GM21526 (cell line): ENCODE measurements around the gene ABCC12.
"Not testable (repeated sequence)": the region's sequence is repeated elsewhere in the genome, so short reads cannot be mapped to it uniquely, and the experiment has no call there.

ENCODE experiments used
- ATAC-seq: cut with Tn5 transposase; IDR thresholded peaks from one replicate; pipeline ENCODE4 v1.9.1; 2021; ENCODE audit warnings: moderate library complexity; ENCODE audit not compliant: unreplicated experiment, low FRiP score

ABCC12 gene

GRCh38 chr16:48155926-48156789, at the start of gene ABCC12:
ABCC12 (minus strand) TSS chr16:48155993; CDS start chr16:48146424, 9,569 bp downstream.
- no peak for ATAC-seq

- no peak for ATAC-seq
Observed at GRCh38 chr16:48204825-48205151, 49.0 kb upstream of the ABCC12 start.

- no peak for ATAC-seq
Observed at GRCh38 chr16:48203974-48204824, 48.4 kb upstream of the ABCC12 start.

GRCh38 chr16:48201515-48202201, 45.9 kb upstream of the ABCC12 start:
- ATAC-seq = no peak

- ATAC-seq = no peak
Observed at GRCh38 chr16:48197294-48197693, 41.5 kb upstream of the ABCC12 start.

GRCh38 chr16:48194828-48195556, 39.2 kb upstream of the ABCC12 start:
- ATAC-seq = no peak

GRCh38 chr16:48193846-48194245, 38.1 kb upstream of the ABCC12 start:
- no peak for ATAC-seq

GRCh38 chr16:48188449-48189102, 32.8 kb upstream of the ABCC12 start:
- peak; percentile 88 for ATAC-seq

GRCh38 chr16:48187779-48188178, 32.0 kb upstream of the ABCC12 start:
- no peak for ATAC-seq

GRCh38 chr16:48184681-48185080, 28.9 kb upstream of the ABCC12 start:
- ATAC-seq = no peak

- ATAC-seq = no peak
Observed at GRCh38 chr16:48182979-48183537, 27.3 kb upstream of the ABCC12 start.

GRCh38 chr16:48181746-48182520, 26.1 kb upstream of the ABCC12 start:
- not testable (repeated sequence) for ATAC-seq

- no peak for ATAC-seq
Observed at GRCh38 chr16:48180868-48181480, 25.2 kb upstream of the ABCC12 start.

GRCh38 chr16:48176635-48177408, 21.0 kb upstream of the ABCC12 start:
- ATAC-seq = no peak

- ATAC-seq = no peak
Observed at GRCh38 chr16:48173889-48174288, 18.1 kb upstream of the ABCC12 start.

- ATAC-seq = no peak
Observed at GRCh38 chr16:48172682-48173081, 16.9 kb upstream of the ABCC12 start.

- no peak for ATAC-seq
Observed at GRCh38 chr16:48169896-48170295, 14.1 kb upstream of the ABCC12 start.

- no peak for ATAC-seq
Observed at GRCh38 chr16:48168075-48168474, 12.3 kb upstream of the ABCC12 start.
